Hematopoietic multipotent progenitor cell (in vitro differentiated cells): ENCODE data around the gene CLRN1. TPM values are rescaled to one million over a fixed set of nuclear protein-coding genes. Genes with fewer than 3 reads are reported as not detected.

Experiments used
- DNase-seq, 3 donors: peaks; one replicate each; pipeline ENCODE4 v3.0.0-alpha.2; 2011 to 2015; ENCODE audit warnings: low read depth in 2 of 3, low spot score in 2 of 3
- total RNA-seq: library from RNA; depleted of rRNA; stranded (reverse); fragments of >200 nt; gene quantifications from one replicate; pipeline ENCODE4 v1.2.3, GENCODE V29; 2012

CLRN1 gene
- total RNA-seq, 1 donor: not detected

DNA sequence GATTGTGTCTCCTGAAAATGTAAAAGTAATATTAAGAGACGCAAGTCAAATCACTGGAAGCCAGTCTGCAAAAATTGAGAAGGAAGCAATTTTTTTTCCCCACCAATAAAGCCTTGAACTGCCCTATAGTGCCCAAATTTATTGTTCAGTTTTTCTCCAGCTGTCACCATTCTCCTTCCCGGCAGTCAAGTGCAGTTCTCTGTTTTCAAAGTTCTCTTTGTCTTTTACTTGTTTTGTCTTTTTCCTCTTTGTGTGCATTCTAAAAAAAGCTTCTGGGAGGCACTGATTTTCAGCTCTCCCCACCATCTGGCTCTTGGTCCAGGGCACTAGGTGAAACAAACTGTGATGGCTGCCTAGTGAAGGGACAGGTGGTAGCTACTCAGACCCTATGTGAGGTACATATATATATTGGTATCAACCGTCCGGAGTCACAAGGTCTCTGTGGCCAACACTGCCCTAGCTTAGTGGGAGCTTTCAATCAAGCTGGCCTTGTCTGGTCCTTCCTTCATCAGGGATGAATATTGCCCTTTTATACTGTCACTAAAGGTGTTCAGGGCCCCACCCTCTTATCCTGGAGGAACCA is 6.1 kb upstream of the CLRN1 start:
- DNase-seq: no peak

DNA sequence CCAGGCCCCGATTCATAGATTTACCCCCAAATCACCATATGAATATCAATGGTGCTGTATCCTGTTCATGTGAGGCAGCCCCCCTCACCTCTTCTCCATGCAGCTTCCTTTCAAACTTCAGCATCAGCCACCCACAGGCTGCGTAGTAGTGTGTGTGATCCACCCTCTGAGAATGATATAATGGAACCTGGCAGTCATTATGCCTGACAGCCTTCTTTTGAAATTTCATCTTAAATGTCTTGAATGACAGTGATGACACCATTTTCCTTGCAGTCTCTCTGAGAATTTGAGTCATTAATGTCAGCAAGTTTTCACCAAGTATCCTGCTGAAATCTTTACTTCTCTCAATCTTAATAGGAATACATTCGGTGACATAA is 3.5 kb upstream of the CLRN1 start:
- DNase-seq: no peak

DNA sequence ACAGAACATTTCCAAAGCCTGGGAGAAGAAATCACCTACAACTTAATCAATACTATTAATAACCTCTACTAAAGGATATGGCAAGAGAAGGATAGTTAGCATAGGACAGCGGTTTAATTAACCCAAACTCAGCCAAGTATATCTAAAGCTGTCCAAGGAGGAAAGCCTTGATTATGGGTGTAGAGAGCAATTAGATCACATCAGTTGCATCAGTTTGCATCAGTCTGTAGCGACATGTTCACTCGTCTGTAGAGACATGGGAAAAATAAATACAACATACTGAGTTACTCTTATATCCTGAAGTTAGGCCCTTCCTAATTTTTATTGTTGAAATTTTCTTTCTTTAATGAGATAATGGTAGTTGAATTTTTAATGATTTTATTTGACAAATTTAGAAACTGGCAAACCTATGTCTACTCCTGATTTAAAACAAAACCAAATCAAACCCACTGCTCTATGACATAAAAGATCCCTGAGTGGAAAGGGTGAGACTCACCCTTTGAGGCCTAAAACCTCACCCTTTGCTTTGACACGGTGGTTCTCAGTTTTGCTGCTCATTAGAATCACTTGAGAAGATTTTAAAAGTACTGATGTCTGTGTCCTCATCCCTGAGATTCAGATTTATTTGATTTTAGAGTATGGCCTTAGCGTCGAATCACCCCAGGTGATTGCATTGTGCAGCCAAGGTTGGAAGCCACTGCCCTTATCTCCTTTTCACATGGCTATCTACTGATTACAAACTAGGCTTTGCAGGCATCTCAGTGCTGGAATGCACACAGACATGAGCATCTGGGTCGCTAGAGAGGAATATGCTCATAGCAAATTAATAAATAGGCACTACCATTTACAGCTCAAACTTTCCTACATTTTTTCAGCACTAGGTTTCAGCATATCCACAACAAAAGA is 2.8 kb upstream of the CLRN1 start:
- DNase-seq: no peak

DNA sequence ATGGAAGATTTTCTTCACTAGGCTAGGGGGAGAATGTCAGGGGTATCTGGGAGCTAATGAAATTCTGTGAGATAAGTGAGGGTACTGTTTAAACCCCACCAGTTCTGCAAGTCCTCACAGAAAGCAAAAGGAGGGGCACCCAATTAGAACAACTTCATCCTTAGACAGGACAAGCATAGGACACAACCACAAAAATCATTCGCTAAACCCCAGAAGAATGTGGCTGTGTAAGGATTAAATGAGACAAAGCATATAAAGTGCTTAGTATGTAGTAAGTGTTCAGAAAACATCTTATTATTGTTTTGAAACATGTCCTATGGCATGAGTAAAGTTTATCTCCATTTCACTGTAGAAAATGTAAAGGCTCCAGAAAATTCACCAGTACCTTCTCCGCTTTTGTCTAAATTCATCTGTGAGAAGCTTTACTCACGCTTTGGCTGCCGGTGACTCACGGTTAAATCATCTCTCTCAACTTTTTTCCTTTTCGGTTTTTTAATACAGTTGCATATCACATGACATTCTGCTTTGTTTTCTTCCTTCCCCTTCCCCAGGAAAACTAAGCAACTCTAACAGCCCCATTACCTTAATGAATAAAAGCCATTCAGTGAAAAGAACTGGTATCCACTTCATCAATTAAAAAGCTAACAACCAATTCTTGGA is 1.7 kb downstream of the CLRN1 start:
- DNase-seq: no peak

DNA sequence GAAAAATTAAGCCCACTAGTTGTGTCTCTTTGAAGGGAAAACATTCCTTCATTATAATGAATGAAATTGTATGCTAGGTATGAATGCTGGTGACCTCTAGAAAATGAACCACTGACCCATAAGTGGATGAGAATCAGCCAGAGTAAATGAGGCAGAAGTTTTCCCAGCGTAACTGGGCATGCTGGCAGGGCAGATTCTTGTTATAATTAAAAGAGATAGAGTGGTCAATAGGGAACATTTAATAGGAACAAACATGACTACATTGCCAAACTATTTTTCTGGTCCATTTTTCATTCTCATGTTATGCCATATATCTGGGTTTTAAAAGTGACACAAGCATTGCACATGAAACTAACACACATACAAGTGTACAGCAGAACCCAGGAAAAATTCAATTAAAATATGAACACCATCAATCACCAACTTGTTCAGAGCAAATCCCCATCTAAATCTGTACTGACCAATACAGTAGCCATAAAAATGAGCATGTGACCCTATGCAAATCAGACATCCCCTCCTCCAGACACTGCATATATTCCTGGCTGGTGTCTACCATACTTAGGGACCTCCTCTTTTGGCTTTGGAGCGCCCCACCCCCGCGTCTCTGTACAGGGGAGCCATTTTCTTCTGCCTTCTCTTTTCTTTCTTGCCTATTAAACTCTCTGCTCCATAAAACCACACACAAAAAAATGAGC is 4.0 kb downstream of the CLRN1 start:
- no peak for DNase-seq

DNA sequence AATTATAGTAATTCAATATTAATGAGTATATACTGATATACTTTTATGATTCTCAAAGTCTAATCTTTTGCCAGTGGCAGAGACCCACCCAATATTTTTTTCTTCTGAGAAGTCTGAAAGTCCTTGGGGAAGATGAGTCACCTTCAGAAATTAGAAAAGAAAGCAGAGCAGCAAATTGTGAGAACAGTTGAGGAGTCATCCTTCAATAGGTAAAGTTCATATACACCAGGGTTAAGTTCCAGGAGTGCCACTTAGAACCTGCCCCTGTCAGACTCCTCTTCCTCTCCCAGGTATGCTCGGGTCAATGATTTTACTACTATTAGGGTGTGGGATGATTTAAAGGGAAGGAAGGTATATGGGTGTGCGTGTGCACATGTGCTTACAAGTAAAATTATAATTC is 7.1 kb downstream of the CLRN1 start:
- DNase-seq: no peak

DNA sequence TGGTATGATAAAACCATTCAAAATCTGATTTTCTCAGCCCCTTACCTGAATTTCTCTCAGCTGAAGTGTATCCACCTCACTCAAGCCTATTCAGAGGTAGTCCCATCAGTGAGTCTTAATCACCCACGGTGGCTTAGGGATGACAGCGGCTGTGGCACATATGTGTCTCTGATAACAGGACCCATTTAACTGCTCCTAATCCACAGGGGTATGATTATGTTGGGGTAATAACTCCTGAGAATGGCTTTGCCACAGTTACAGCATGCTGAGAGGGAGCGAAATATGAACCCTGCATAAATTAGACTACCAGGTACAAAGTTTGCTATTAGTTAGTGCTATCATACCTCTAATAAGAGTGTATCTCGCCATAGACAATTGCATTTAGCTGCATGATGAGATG is 10.6 kb downstream of the CLRN1 start:
- no peak for DNase-seq

DNA sequence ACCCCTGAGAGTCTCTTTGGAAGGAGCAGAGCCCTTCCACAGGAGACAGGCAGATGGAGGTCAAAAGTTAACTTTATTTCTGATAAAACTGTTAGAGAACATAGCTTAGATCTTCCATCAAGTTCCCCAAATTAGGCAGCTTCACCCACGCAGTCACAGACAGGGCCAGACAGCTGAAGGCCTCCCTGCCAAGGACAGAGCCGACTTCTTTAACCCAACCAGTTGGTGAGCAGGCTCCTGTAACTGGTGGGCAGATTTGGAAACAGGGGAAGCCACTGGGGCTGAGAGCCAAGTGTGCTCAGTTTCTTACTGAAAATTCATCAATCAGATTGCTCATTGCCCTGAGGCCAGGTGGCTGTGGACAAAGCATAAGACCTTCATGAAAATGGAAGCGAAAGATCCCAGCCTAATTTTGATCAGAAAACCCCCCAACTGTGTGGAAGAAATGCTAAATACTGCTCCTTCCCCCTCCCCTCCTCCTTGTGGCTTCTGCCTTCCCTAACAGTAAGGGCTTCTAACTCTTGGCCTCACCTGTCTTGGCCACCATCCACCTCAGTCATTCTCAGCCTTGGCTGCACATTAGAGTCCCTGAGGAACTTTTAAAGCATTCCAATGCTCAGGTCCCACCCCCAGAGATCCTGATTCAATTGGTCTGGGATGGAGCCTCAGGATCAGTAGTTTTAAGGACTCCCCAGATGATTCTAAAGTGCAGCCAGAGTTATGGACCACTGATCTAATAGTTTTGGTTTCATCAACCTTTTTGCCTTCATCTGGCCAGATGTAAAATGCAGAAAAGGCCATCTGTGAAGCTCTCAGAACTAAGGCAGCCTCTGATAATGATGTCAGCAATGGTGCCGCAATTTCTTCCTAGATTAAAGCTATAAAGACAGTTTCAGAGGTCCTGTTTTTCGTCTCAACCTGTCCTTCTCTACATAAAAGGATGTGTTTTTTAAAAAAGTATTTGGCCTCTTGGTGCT is 11.5 kb downstream of the CLRN1 start:
- DNase-seq: no peak

DNA sequence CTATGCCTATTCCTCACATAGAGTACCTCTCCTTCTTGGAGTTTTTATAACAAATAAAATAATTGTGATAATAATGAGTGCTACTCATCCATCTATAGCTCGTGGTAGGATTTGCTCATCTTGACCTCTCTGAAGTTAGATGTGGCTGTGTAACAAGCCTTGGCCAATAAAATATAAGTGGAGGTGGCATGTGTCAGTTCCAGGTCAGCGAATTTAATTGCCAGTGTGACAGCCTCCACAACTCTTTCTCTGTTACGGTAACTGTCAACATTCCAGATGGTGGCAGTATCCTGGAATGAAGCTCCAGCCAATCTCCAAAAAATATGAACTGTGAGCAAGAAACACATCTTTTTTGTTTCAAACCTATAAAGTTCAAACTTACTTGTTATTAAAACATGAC is 13.8 kb downstream of the CLRN1 start:
- no peak for DNase-seq

DNA sequence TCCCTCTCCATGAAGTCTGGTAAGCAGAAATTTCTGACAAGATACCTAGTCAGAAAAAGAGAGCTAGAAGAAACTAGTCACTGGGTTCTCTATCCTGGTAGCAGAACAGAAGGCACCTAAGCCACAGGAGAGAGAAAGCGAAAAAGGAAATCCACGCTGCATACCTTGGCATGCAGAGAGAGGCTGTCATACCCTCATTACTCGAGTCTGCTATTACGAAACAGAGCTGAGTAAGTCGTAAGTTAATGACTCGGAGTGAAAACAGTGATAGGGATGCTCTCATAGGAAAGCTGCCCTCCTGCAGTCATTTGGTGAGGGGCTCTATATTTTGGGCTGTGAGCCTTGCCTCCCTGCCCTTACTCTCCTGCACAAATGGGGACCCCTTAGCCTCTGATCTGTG is 16.2 kb downstream of the CLRN1 start:
- no peak for DNase-seq

DNA sequence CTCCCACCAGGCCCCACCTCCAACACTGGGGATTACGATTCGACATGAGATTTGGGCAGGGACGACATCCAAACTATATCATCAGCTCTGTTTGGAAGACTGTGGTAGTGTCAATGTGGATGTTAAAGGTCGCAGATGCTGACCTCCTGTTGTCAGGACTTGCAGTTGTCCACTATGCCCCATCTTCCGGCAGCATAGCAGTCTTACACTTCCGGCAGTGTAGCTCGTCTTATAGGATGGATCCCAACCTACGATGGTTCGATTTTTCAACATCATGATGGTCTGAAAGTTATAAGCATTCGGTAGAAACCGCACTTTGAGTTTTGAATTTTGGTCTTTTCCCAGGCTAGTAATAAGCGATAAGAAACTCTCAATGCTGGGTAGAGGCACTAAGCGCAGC is 20.6 kb downstream of the CLRN1 start:
- DNase-seq: no peak

DNA sequence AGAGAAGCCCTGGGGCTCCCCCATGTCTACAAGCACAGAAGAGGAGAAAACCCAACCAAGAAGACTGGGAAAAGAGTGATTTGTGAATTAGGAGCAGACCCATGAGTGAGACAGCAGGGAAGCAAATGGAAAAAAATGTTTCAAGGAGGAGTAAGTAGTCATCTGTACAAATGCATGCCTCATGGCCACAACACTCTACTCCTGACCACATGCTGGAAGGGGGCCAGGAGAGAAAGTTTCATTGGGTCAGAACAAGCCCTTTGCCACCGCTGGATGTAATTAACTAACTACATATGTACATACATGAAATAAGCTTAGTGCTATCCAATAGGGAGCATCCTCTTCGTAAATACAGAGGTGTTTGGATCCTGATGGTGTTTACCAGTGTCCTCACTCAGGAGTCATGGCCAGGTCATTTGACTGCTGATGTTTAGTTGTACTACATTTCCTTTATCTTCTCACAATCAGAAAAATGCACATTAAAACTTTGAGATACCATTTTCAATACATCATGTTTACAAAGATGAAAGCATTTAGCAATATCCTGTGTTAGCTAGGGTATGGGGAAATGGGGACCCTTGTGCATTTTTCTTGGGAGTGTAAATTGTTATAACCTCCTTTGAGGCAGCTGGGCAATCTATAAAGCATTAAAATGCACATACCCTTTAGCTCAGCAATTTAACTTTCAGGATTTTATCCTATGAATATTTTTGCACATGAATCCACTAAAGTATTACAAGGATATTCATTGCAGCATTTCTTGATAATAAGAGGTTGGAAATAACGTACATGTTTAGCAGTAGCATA is 27.1 kb downstream of the CLRN1 start:
- DNase-seq: no peak

DNA sequence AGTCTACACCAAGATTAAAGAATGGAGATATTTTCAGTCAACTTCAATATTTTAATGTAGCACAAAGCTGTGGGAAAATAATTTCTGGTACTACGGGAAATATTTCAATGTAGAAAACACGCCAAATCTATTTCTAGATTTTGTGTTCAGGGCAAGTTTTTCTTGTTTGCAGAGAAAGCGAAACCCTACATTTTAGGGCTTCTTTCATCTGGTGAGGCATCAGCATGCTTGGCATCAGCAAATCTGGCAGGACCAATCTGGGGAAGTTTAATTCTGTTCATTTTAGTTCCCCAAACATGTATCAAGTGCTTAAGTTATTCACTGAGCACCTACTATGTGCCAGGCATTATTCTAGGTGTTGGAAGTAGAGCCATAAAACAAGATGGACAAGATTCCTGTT is 30.3 kb downstream of the CLRN1 start:
- DNase-seq: no peak

DNA sequence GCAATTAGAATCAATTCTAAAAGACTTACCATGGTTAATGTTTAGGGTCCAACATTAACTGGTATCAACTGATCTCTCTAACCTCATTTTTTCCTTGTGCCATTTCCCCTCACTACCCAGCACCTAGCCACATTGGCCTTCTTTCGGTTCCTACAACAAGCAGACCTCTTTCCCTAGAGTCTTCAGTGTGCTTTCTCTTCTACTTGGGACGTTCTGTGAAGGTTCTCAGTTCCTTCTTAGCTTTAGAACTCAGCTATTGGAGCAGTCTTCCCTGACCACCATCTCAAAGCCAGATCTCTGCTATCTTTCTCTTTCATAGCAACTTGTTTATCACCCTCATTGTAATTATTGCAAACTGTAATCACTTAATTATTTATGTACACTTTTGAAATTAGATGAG is 35.8 kb downstream of the CLRN1 start:
- DNase-seq: no peak

DNA sequence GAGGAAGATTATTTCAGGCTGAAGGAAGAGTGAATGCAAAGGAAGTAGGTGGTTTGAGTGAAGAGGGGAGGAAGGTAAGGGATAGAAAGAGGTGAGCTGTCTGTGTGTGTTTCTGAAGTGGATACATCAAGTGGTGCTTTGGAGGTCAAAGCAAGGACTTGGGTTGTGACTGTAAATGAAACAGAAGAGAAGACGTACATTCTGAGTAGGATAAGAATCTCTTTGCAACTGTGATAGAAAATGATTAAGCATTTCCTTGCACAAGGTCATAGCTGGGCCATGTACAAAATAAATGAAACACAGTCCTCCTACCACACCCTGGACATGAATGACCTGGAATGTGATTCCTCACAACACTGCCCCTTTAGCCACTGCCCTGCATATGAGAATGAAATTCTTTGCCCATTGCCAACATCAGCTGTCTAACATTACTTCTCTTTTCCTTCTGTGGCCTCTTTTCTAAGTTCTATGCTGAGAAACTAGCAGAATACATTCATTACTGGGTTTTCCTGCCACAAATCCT is 39.0 kb downstream of the CLRN1 start:
- DNase-seq: no peak

DNA sequence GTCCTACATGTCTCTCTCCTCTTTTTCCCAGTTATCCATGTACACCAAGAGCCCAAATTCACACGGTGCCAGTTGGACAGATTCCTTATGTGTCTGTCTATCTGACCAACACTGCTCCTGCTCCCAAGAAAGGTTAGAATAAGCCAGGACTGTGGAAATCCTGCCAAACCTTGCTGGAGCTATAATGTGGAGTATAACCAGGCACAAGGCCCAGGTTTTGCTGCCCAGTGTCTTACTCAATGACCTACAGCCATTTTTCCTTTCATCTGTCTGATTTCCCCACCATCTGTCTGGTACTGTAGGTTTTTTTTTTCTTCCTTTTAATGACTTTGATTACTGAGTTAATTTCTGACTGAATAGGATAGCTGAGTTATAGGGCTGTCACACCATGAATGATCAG is 40.8 kb downstream of the CLRN1 start:
- no peak for DNase-seq

DNA sequence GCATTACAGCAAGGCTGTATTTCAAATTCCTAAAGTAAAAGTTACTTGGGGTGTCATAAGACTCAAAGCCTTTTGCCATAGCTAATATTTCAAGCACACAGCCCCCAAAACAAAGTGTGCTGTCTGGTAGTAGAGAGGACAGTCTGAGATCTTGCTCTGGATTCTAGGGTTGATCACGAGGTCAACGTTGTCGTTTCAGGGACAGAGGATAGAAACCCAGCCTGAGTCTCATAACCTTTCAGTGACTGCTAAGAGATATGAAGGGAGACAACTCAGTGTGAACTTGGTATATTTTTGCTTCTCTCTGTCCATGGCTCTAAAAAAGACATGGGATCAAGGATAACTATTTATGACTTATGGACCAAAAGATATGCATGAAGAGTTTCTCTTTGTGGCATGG is 41.7 kb downstream of the CLRN1 start:
- DNase-seq: no peak

DNA sequence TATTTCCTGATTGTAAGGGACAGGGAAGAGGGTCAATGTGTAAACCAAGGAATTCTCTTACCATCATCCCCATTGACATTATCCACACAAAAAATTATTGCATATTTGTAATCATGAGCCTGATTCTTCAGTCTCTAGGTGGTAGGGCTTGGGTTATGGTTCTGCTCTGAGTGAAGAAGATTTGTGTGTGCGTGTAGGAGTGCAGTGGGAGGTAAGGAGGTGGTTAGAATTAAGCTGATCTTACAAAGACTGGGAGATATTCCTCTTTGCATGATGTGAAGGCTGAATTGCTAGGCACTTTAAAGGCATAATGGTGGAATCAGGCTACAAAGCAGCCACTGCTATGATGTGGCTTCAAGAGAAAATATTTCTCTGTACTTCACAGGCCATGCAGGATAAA is 44.3 kb downstream of the CLRN1 start:
- DNase-seq: no peak

DNA sequence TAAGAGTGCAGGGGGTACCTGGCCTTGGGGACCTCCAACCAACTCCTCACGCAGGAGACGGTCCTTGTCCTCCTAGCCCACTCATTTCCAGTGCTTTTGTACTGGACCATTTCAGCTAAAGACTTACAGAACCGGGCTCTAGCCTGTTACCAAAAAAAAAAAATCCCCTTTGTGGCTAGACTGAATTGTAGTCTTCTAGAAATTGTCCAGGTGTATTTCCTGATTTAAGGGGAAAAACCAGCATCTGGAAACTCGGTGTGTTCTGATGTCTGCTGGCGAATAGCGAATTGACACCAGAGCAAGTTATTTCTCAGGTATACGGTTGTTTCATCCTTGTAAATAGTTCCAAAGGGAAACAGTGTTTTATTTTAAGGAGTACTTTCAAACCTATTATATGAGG is 46.2 kb downstream of the CLRN1 start:
- no peak for DNase-seq
